ENCODE data around the gene SLC2A14.
"Not testable (repeated sequence)": the region's sequence is repeated elsewhere in the genome, so short reads cannot be mapped to it uniquely, and the experiment has no call there.

- not testable (repeated sequence) for TF ChIP-seq CTCF (optimal IDR thresholded peaks at IDR 0.05 in 1 of 3, IDR thresholded peaks at IDR 0.05 in 1 of 3, conservative IDR thresholded peaks at IDR 0.05 in 1 of 3; ENCODE audit: extremely low read depth in 1 of 3, insufficient read depth in 2 of 3, low read length in 3 of 3); EZH2 (IDR thresholded peaks at IDR 0.05; ENCODE audit: low read length)
These were observed 8.4 kb upstream of the SLC2A14 start for GRCh38 chr12:7880952-7881735.
